Fibroblast of lung (primary cell): Measurements from ENCODE around the gene POLG2.

Experiments
- EZH2 ChIP-seq: IDR thresholded peaks from 2 replicates; pipeline ENCODE4 v1.5.1; 2012; ENCODE audit warnings: low read length, control low read depth, mild to moderate bottlenecking; ENCODE audit errors: missing control alignments
- TF ChIP-seq, protein P1 (sequence below), 2 donors: IDR thresholded peaks in 1 of 2; conservative IDR thresholded peaks in 1 of 2; 1 replicate in 1 of 2; 2 replicates in 1 of 2; pipeline ENCODE4 v1.5.1; 2011 to 2012; ENCODE audit warnings: low read length in 2 of 2, control low read depth in 1 of 2, inconsistent platforms in 1 of 2, low read depth in 1 of 2, mild to moderate bottlenecking in 1 of 2

DNA sequence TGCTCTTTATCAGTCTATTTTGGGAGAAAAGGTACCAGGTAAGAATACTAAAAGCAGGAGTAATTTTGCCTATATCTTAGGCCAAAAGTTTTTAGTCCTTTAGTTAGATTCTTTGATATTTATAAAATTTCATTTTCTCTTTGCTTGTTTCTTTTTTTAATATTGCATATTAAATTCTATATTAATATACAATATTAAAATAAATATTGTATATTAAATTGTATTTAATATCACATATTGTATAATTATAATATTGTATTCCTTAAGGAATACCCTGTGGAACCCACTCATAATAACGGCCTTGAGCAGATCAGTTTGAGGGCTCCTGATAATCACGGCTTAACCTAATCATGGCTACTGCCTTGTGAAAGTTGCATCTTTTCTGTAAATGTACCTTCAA lies 11.8 kb upstream of the POLG2 start:
- TF ChIP-seq, protein P1, sequence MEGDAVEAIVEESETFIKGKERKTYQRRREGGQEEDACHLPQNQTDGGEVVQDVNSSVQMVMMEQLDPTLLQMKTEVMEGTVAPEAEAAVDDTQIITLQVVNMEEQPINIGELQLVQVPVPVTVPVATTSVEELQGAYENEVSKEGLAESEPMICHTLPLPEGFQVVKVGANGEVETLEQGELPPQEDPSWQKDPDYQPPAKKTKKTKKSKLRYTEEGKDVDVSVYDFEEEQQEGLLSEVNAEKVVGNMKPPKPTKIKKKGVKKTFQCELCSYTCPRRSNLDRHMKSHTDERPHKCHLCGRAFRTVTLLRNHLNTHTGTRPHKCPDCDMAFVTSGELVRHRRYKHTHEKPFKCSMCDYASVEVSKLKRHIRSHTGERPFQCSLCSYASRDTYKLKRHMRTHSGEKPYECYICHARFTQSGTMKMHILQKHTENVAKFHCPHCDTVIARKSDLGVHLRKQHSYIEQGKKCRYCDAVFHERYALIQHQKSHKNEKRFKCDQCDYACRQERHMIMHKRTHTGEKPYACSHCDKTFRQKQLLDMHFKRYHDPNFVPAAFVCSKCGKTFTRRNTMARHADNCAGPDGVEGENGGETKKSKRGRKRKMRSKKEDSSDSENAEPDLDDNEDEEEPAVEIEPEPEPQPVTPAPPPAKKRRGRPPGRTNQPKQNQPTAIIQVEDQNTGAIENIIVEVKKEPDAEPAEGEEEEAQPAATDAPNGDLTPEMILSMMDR (conservative IDR thresholded peaks at IDR 0.05 in 1 of 2, IDR thresholded peaks at IDR 0.05 in 1 of 2; ENCODE audit: low read depth in 1 of 2, low read length in 2 of 2): no peak
- TF ChIP-seq EZH2: no peak
